Rectal smooth muscle tissue (tissue), 1 donor: ENCODE measurements around the gene MELTF.
"Not testable (repeated sequence)": the region's sequence is repeated elsewhere in the genome, so short reads cannot be mapped to it uniquely, and the experiment has no call there.

ENCODE experiments used
- H3K27ac ChIP-seq: one replicate; pipeline ENCODE4 v1.7.0; 2013; ENCODE audit warnings: low read depth, low read length, inconsistent platforms
- H3K27me3 ChIP-seq: one replicate; pipeline ENCODE4 v1.7.0; 2013; ENCODE audit warnings: low read length; ENCODE audit not compliant: control insufficient read depth, insufficient read depth
- H3K36me3 ChIP-seq: one replicate; pipeline ENCODE4 v1.7.0; 2013; ENCODE audit warnings: low read length; ENCODE audit not compliant: control insufficient read depth, insufficient read depth
- H3K4me1 ChIP-seq: one replicate; pipeline ENCODE4 v1.7.0; 2013; ENCODE audit warnings: low read length; ENCODE audit not compliant: control insufficient read depth, insufficient read depth
- H3K4me3 ChIP-seq: one replicate; pipeline ENCODE4 v1.7.0; 2013; ENCODE audit warnings: low read length
- H3K9ac ChIP-seq: one replicate; pipeline ENCODE4 v1.7.0; 2013; ENCODE audit warnings: low read length

The MELTF gene

GRCh38 chr3:197029511-197030167, at the start of gene MELTF:
MELTF (minus strand) TSS chr3:197029817; CDS start chr3:197029702, 115 bp downstream.
- H3K36me3 ChIP-seq, result no peaks in the 10 kb centered on the region
- no peaks in the 10 kb centered on the region for H3K4me1 ChIP-seq
- no peak within 1 kb of the TSS for H3K9ac ChIP-seq
- no peak within 1 kb of the TSS for H3K27ac ChIP-seq
- peak within 1 kb of the TSS; percentile 57 for H3K4me3 ChIP-seq
- no peaks in the 10 kb centered on the region for H3K27me3 ChIP-seq

DNA sequence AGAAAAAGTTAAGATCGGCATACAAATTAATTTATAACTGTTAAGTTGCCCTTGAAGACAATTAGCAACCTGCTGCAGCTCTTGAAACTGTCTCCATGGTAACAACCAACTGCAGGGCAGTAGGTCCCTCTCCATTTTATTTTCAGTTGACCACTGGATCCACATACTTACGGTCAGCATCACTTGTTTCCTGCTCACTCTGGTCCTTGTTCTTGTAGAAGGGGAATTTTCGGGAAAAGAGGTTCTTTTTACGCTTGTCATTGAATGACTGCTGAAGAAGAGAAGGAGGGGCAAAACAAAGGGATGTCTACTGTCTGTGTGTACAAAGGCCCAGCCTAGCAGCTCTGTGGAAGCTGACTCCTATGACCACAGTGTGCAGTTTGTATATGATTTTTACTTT, 46.8 kb upstream of the MELTF start:
- no peak overlapping the region for H3K4me3 ChIP-seq
- peaks cover 2% of the 10 kb centered on the region for H3K36me3 ChIP-seq
- H3K9ac ChIP-seq, result no peak overlapping the region

GRCh38 chr3:197068077-197068476, 38.5 kb upstream of the MELTF start:
- H3K27me3 ChIP-seq, result no peaks in the 10 kb centered on the region

More for the DNA sequence above, 46.8 kb upstream of the MELTF start:
- Histone ChIP-seq H3K4me1 (no peaks in the 10 kb centered on the region), H3K27me3 (no peaks in the 10 kb centered on the region), H3K27ac (no peak overlapping the region)

GRCh38 chr3:197064771-197065170, 35.2 kb upstream of the MELTF start:
- H3K9ac ChIP-seq, result no peak overlapping the region
- no peak overlapping the region for H3K27ac ChIP-seq
- H3K36me3 ChIP-seq, result peaks cover 2% of the 10 kb centered on the region
- no peaks in the 10 kb centered on the region for H3K27me3 ChIP-seq
- H3K4me1 ChIP-seq, result no peaks in the 10 kb centered on the region
- no peak overlapping the region for H3K4me3 ChIP-seq

More at GRCh38 chr3:197068077-197068476, 38.5 kb upstream of the MELTF start:
- peaks cover 2% of the 10 kb centered on the region for H3K36me3 ChIP-seq
- no peak overlapping the region for H3K4me3 ChIP-seq
- no peaks in the 10 kb centered on the region for H3K4me1 ChIP-seq
- no peak overlapping the region for H3K27ac ChIP-seq
- no peak overlapping the region for H3K9ac ChIP-seq

DNA sequence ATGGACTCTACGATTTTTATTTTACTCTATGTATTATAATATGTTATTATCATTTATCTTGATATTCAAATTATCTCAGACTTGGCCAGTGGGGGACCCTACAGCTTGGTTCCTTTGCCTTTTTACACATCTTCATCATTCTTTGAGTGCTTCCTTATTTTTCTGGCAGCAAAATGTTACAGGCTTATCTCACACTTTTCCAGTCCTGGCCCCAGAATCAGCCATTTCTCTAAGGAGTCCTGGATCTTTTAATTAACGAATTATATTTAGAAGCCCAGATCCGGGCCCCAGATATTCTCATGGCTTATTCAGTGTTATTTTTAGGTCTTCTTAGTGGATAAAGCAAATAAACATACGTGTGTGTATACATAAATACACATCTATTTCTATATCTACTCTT, 32.8 kb upstream of the MELTF start:
- Histone ChIP-seq H3K4me3 (no peak overlapping the region), H3K27ac (no peak overlapping the region), H3K27me3 (no peaks in the 10 kb centered on the region), H3K36me3 (peaks cover 3% of the 10 kb centered on the region), H3K4me1 (no peaks in the 10 kb centered on the region), H3K9ac (no peak overlapping the region)

GRCh38 chr3:197051637-197052036, 22.0 kb upstream of the MELTF start:
- not testable (repeated sequence) for H3K9ac ChIP-seq, H3K36me3 ChIP-seq, H3K27ac ChIP-seq, H3K27me3 ChIP-seq, H3K4me3 ChIP-seq, H3K4me1 ChIP-seq

GRCh38 chr3:197050511-197050910, 20.9 kb upstream of the MELTF start:
- Histone ChIP-seq H3K4me1 (no peaks in the 10 kb centered on the region), H3K9ac (no peak overlapping the region), H3K27ac (no peak overlapping the region), H3K4me3 (no peak overlapping the region), H3K36me3 (no peaks in the 10 kb centered on the region), H3K27me3 (no peaks in the 10 kb centered on the region)

- Histone ChIP-seq H3K36me3 (peaks cover 2% of the 10 kb centered on the region), H3K9ac (no peak overlapping the region), H3K4me3 (no peak overlapping the region), H3K27ac (no peak overlapping the region), H3K27me3 (no peaks in the 10 kb centered on the region), H3K4me1 (no peaks in the 10 kb centered on the region)
These were observed 12.9 kb upstream of the MELTF start for GRCh38 chr3:197042539-197042938.

GRCh38 chr3:197041875-197042488, 12.4 kb upstream of the MELTF start:
- Histone ChIP-seq H3K4me1 (no peaks in the 10 kb centered on the region), H3K4me3 (no peak overlapping the region), H3K27ac (no peak overlapping the region), H3K27me3 (no peaks in the 10 kb centered on the region), H3K9ac (no peak overlapping the region), H3K36me3 (peaks cover 2% of the 10 kb centered on the region)

GRCh38 chr3:197040658-197041057, 11.0 kb upstream of the MELTF start:
- Histone ChIP-seq H3K9ac (no peak overlapping the region), H3K27ac (no peak overlapping the region), H3K36me3 (peaks cover 2% of the 10 kb centered on the region), H3K4me3 (no peak overlapping the region), H3K27me3 (no peaks in the 10 kb centered on the region), H3K4me1 (no peaks in the 10 kb centered on the region)

- Histone ChIP-seq H3K9ac (no peak overlapping the region), H3K27ac (no peak overlapping the region), H3K36me3 (peaks cover 2% of the 10 kb centered on the region), H3K4me1 (no peaks in the 10 kb centered on the region), H3K4me3 (no peak overlapping the region), H3K27me3 (no peaks in the 10 kb centered on the region)
These were observed 9.3 kb upstream of the MELTF start for GRCh38 chr3:197038679-197039462.

GRCh38 chr3:197035577-197035976, 6.0 kb upstream of the MELTF start:
- no peak overlapping the region for H3K27ac ChIP-seq
- H3K9ac ChIP-seq, result no peak overlapping the region
- no peak overlapping the region for H3K4me3 ChIP-seq
- H3K4me1 ChIP-seq, result no peaks in the 10 kb centered on the region
- H3K36me3 ChIP-seq, result peaks cover 2% of the 10 kb centered on the region
- H3K27me3 ChIP-seq, result no peaks in the 10 kb centered on the region
